H1 (cell line): ENCODE results near the gene MAML3. TPM values are rescaled to one million over a fixed set of nuclear protein-coding genes. Genes with fewer than 3 reads are reported as not detected.
A peak's percentile ranks its signal among the peaks of the same experiment; 100 is the strongest.

ENCODE experiments used
- CTCF ChIA-PET: fragments of 300-600 bp; sonication (Branson Sonifier 250); formaldehyde crosslinking; loops from one replicate; lab custom pipeline; 2021; ENCODE audit not compliant: partially characterized antibody; lab: Charles Lee
- POLR2A ChIA-PET: fragments of 300-600 bp; sonication (Branson Sonifier 250); formaldehyde crosslinking; loops from one replicate; lab custom pipeline; 2021; ENCODE audit warnings: inconsistent platforms; ENCODE audit not compliant: partially characterized antibody; lab: Charles Lee
- DNase-seq, 2 experiments: peaks; one replicate each; pipeline versions ENCODE4 v3.0.0 to v3.0.0-alpha.2; 2010 to 2022; ENCODE audit warnings: low spot score in 2 of 2, low read depth in 1 of 2, mixed read lengths in 1 of 2
- FAIRE-seq: peaks from 2 replicates; lab custom pipeline; 2011; peaks lifted over from hg19 to GRCh38; lab: Jason Lieb, UNC
- H2AFZ ChIP-seq: 2 replicates; pipeline ENCODE4 v1.8.1; 2012; ENCODE audit warnings: low read length, inconsistent platforms
- H2AK5ac ChIP-seq: 2 replicates; pipeline ENCODE4 v1.6.1; 2013; ENCODE audit warnings: low read depth, low read length
- H2BK120ac ChIP-seq: replicated peaks from 2 replicates; pipeline ENCODE3; 2013; ENCODE audit warnings: low read depth, low read length, inconsistent platforms
- H2BK12ac ChIP-seq: 2 replicates; pipeline ENCODE4 v1.6.1; 2013; ENCODE audit warnings: low read depth, low read length
- H2BK15ac ChIP-seq: 2 replicates; pipeline ENCODE4 v1.6.1; 2013; ENCODE audit warnings: low read length
- H2BK20ac ChIP-seq: 2 replicates; pipeline ENCODE4 v1.6.1; 2013; ENCODE audit warnings: low read length
- H2BK5ac ChIP-seq: 2 replicates; pipeline ENCODE4 v1.6.1; 2013; ENCODE audit warnings: low read depth, low read length
- H3K14ac ChIP-seq: 2 replicates; pipeline ENCODE4 v1.6.1; 2013; ENCODE audit warnings: inconsistent platforms; ENCODE audit not compliant: insufficient read length
- H3K18ac ChIP-seq: 2 replicates; pipeline ENCODE4 v1.6.1; 2013; ENCODE audit warnings: low read length; ENCODE audit errors: extremely low read depth
- H3K23ac ChIP-seq: 2 replicates; pipeline ENCODE4 v1.6.1; 2013; ENCODE audit warnings: inconsistent platforms; ENCODE audit not compliant: insufficient read length
- H3K23me2 ChIP-seq: 2 replicates; pipeline ENCODE4 v1.6.1; 2013; ENCODE audit warnings: low read depth, low read length
- H3K27ac ChIP-seq: 2 replicates; pipeline ENCODE4 v1.6.1; 2011; ENCODE audit warnings: low read depth, low read length, inconsistent platforms
- H3K27me3 ChIP-seq, 4 experiments: replicated peaks in 1 of 4; 1 replicate in 1 of 4; 2 replicates in 3 of 4; pipeline versions ENCODE4 v1.6.1 to v1.8.1; 2011 to 2013; ENCODE audit warnings: low read length in 3 of 4, mild to moderate bottlenecking in 3 of 4, inconsistent platforms in 2 of 4, mixed read lengths in 2 of 4, moderate library complexity in 1 of 4; ENCODE audit not compliant: control insufficient read depth in 3 of 4, insufficient read depth in 3 of 4; ENCODE audit errors: extremely low read depth in 1 of 4
- H3K36me3 ChIP-seq, 4 experiments: 2 replicates each; pipeline versions ENCODE4 v1.6.1 to v1.8.1; 2011 to 2013; ENCODE audit warnings: mild to moderate bottlenecking in 4 of 4, low read length in 3 of 4, moderate library complexity in 2 of 4, control low read depth in 1 of 4, inconsistent platforms in 1 of 4; ENCODE audit not compliant: insufficient read depth in 4 of 4, control insufficient read depth in 2 of 4
- H3K4ac ChIP-seq: replicated peaks from 2 replicates; pipeline ENCODE3; 2013; ENCODE audit warnings: low read length, low read depth, mixed read lengths, inconsistent platforms; ENCODE audit not compliant: insufficient read length
- H3K4me1 ChIP-seq, 4 experiments: replicated peaks in 1 of 4; 1 replicate in 1 of 4; 2 replicates in 3 of 4; pipeline versions ENCODE4 v1.6.1 to v1.8.1; 2011 to 2013; ENCODE audit warnings: low read length in 3 of 4, inconsistent platforms in 2 of 4, mixed read lengths in 1 of 4; ENCODE audit not compliant: insufficient read depth in 4 of 4, control insufficient read depth in 3 of 4
- H3K4me2 ChIP-seq, 2 experiments: 2 replicates each; pipeline versions ENCODE4 v1.6.1 to v1.8.1; 2011 to 2013; ENCODE audit warnings: low read depth in 2 of 2, low read length in 2 of 2, control low read depth in 1 of 2, inconsistent platforms in 1 of 2, mild to moderate bottlenecking in 1 of 2; ENCODE audit not compliant: insufficient read depth in 1 of 2
- H3K4me3 ChIP-seq, 4 experiments: fragments of 200-600, 300-600 bp in 1 of 4; sonication (generic), shearing (Covaris generic), sonication (Bioruptor Twin) in 1 of 4; 2 replicates each; pipeline versions ENCODE4 v1.5.1 to v1.8.1; 2011 to 2016; ENCODE audit warnings: low read length in 4 of 4, low read depth in 3 of 4, control low read depth in 2 of 4, inconsistent platforms in 2 of 4, mild to moderate bottlenecking in 2 of 4, mixed read lengths in 1 of 4, moderate library complexity in 1 of 4; ENCODE audit not compliant: insufficient read depth in 2 of 4; ENCODE audit errors: extremely low read depth in 1 of 4
- H3K56ac ChIP-seq: replicated peaks from 2 replicates; pipeline ENCODE3; 2013; ENCODE audit warnings: low read depth, mild to moderate bottlenecking, mixed read lengths, low read length, inconsistent platforms; ENCODE audit not compliant: insufficient read length
- H3K79me1 ChIP-seq: 2 replicates; pipeline ENCODE4 v1.6.1; 2013; ENCODE audit warnings: low read depth, low read length, control low read depth
- H3K79me2 ChIP-seq, 2 experiments: 2 replicates each; pipeline versions ENCODE4 v1.6.1 to v1.8.1; 2012 to 2013; ENCODE audit warnings: low read length in 2 of 2, mild to moderate bottlenecking in 2 of 2, inconsistent platforms in 1 of 2; ENCODE audit not compliant: insufficient read depth in 2 of 2, control insufficient read depth in 1 of 2
- H3K9ac ChIP-seq, 4 experiments: replicated peaks in 1 of 4; 1 replicate in 1 of 4; 2 replicates in 3 of 4; pipeline versions ENCODE4 v1.6.1 to v1.8.1; 2011 to 2013; ENCODE audit warnings: low read depth in 3 of 4, low read length in 3 of 4, control low read depth in 2 of 4, mild to moderate bottlenecking in 2 of 4, moderate library complexity in 2 of 4, inconsistent platforms in 1 of 4; ENCODE audit errors: extremely low read depth in 1 of 4
- H3K9me3 ChIP-seq, 2 experiments: 2 replicates each; pipeline versions ENCODE4 v1.6.1 to v1.8.1; 2012 to 2013; ENCODE audit warnings: mild to moderate bottlenecking in 2 of 2, moderate library complexity in 2 of 2, control low read depth in 1 of 2, inconsistent platforms in 1 of 2, low read depth in 1 of 2, low read length in 1 of 2, mixed read lengths in 1 of 2; ENCODE audit not compliant: insufficient read depth in 2 of 2
- H4K20me1 ChIP-seq, 2 experiments: replicated peaks in 1 of 2; 2 replicates each; pipeline versions ENCODE3 to v1.8.1; 2011 to 2013; ENCODE audit warnings: inconsistent platforms in 2 of 2, low read length in 2 of 2, mild to moderate bottlenecking in 1 of 2; ENCODE audit not compliant: insufficient read depth in 2 of 2, control insufficient read depth in 1 of 2
- H4K5ac ChIP-seq: 2 replicates; pipeline ENCODE4 v1.6.1; 2013; ENCODE audit warnings: low read length, low read depth, mixed read lengths, inconsistent platforms; ENCODE audit not compliant: insufficient read length
- H4K8ac ChIP-seq: 2 replicates; pipeline ENCODE4 v1.8.0; 2013; ENCODE audit warnings: mild to moderate bottlenecking, moderate library complexity, low read length, inconsistent platforms; ENCODE audit not compliant: insufficient read depth; ENCODE audit errors: extremely low read depth
- H4K91ac ChIP-seq: replicated peaks from 2 replicates; pipeline ENCODE3; 2013; ENCODE audit warnings: low read length, mixed read lengths, inconsistent platforms; ENCODE audit not compliant: insufficient read length
- BCL11A ChIP-seq, 2 experiments: IDR thresholded peaks; one replicate each; pipeline ENCODE4 v1.6.1; 2011; ENCODE audit warnings: low read depth in 2 of 2, low read length in 2 of 2, mild to moderate bottlenecking in 2 of 2
- CEBPB ChIP-seq: IDR thresholded peaks from 2 replicates; pipeline ENCODE4 v1.6.1; 2012; ENCODE audit warnings: low read depth, low read length
- CHD1 ChIP-seq: IDR thresholded peaks from 2 replicates; pipeline ENCODE4 v1.6.1; 2012; ENCODE audit warnings: low read depth, low read length, improper control_type of control experiment
- EZH2 ChIP-seq: fragments of 200-600 bp; sonication (generic); IDR thresholded peaks from 2 replicates; pipeline ENCODE4 v1.7.1; 2012; ENCODE audit warnings: low read depth, mild to moderate bottlenecking, moderate library complexity, low read length, inconsistent platforms; ENCODE audit not compliant: severe bottlenecking
- HDAC6 ChIP-seq: IDR thresholded peaks from one replicate; pipeline ENCODE4 v1.7.1; 2012; ENCODE audit warnings: low read depth, mild to moderate bottlenecking, inconsistent platforms, low read length, moderate library complexity
- NRF1 ChIP-seq: IDR thresholded peaks from 2 replicates; pipeline ENCODE4 v1.6.1; 2011; ENCODE audit warnings: mild to moderate bottlenecking, low read depth, low read length, improper control_type of control experiment
- SIX5 ChIP-seq: IDR thresholded peaks from 2 replicates; pipeline ENCODE4 v1.6.1; 2011; ENCODE audit warnings: mild to moderate bottlenecking, low read depth, low read length
- SP2 ChIP-seq: IDR thresholded peaks from 2 replicates; pipeline ENCODE4 v1.6.1; 2012; ENCODE audit warnings: mild to moderate bottlenecking, low read length, inconsistent platforms
- SUZ12 ChIP-seq: fragments of 200-600 bp; sonication (generic); IDR thresholded peaks from 2 replicates; pipeline ENCODE4 v1.6.1; 2012; ENCODE audit warnings: mild to moderate bottlenecking, inconsistent platforms, low read length, moderate library complexity, mixed read lengths
- TAF7 ChIP-seq: optimal IDR thresholded peaks from 2 replicates; pipeline ENCODE3; 2011; ENCODE audit warnings: low read depth, mild to moderate bottlenecking, inconsistent platforms, low read length, moderate library complexity, borderline replicate concordance
- ZNF274 ChIP-seq: IDR thresholded peaks from 2 replicates; pipeline ENCODE4 v1.7.0; 2012; ENCODE audit warnings: low read length, borderline replicate concordance; ENCODE audit errors: extremely low read depth
- WGBS, 2 experiments: shearing (Covaris generic) in 1 of 2; methylation state at CpG; one replicate each; pipeline versions ENCODE4 v1.1.6 to v1.1.7; 2013 to 2015; ENCODE audit warnings: low lambda C conversion rate in 2 of 2, mixed read lengths in 2 of 2, inconsistent platforms in 1 of 2, low coverage in 1 of 2, missing lambda C conversion rate in 1 of 2; ENCODE audit not compliant: insufficient replicate concordance in 2 of 2, insufficient coverage in 1 of 2, insufficient read length in 1 of 2; ENCODE audit errors: extremely low coverage in 1 of 2, missing lambda C conversion rate in 1 of 2; 5-methylcytosine and 5-hydroxymethylcytosine counted together
- polyA plus RNA-seq, 7 experiments: library from polyadenylated mRNA; depleted of rRNA in 3 of 7; stranded (reverse) in 5 of 7; unstranded in 2 of 7; fragments of >200 nt in 5 of 7; fragments of 200-250 nt in 2 of 7; gene quantifications; 1 replicate in 5 of 7; 2 replicates in 1 of 7; 4 replicates in 1 of 7; pipeline versions ENCODE4 v1.2.1 to v1.2.3, GENCODE V29; 2011 to 2013; ENCODE audit warnings: missing spikeins in 2 of 7, mixed read lengths in 2 of 7
- total RNA-seq: library from RNA; stranded (reverse); fragmentation: NEBNext Ultra II Directional; extraction: Animal tissue kit (Norgen Biotek cat#: 25700); gene quantifications from 2 replicates; pipeline ENCODE4 v1.2.1, GENCODE V29; 2021
- TF ChIP-seq, protein P1 (sequence below): IDR thresholded peaks from 2 replicates; pipeline ENCODE4 v1.6.1; 2011; ENCODE audit warnings: low read depth, mild to moderate bottlenecking, low read length; ENCODE audit not compliant: insufficient read depth

Gene MAML3
- total and polyA plus RNA-seq, 2 of the 8 experiments (the other 6 are each of a cell fraction or from before 2014, with no cell fraction given), result 2.1 to 5.7 TPM

- WGBS, 2 experiments, result 4% methylated on average over 13 of the region's 14 CpGs; no CpG with 5 or more reads in 1 of the 2 experiments
- Histone ChIP-seq H3K56ac (no peak overlapping the region), H4K20me1 (no peaks in the 10 kb centered on the region), H3K36me3 (no peaks in the 10 kb centered on the region), H2BK20ac (no peak overlapping the region), H3K23ac (no peak overlapping the region), H3K27me3 (peaks cover 0 to 3% (median 1%) of the 10 kb centered on the region in 4 experiments; a peak in 3 of 7 replicates), H3K27ac (no peak overlapping the region), H4K5ac (no peak overlapping the region), H3K4me1 (peaks cover 0 to 4% (median 2%) of the 10 kb centered on the region in 4 experiments; a peak in 4 of 7 replicates), H2BK12ac (0 out of 2 replicates have a peak overlapping the region, but pooled peaks have one; percentile 53), H3K18ac (no peak overlapping the region; the same call in 1 of the 2 replicates), H4K8ac (no peak overlapping the region), H3K4me2 (peak overlapping the region; percentile 73 to 94), H4K91ac (no peak overlapping the region), H2BK15ac (no peak overlapping the region), H3K23me2 (peaks cover 22% of the 10 kb centered on the region; the same call in 1 of the 2 replicates), H3K79me2 (no peaks in the 10 kb centered on the region; a peak in 1 of 4 replicates), H3K4ac (no peak overlapping the region), H3K14ac (no peak overlapping the region), H3K9ac (peak overlapping the region in 3 of 4 experiments; percentile 19 to 42 (median 25); a peak in 1 of 7 replicates), H3K9me3 (no peaks in the 10 kb centered on the region), H3K79me1 (no peaks in the 10 kb centered on the region; the same call in 1 of the 2 replicates), H3K4me3 (peak overlapping the region; percentile 86 to 98 (median 94)), H2BK5ac (no peak overlapping the region), H2AFZ (0 out of 2 replicates have a peak overlapping the region, but pooled peaks have one; percentile 54), H2AK5ac (no peak overlapping the region), H2BK120ac (no peak overlapping the region)
- DNase-seq (no peak), FAIRE-seq (no peak)
- POLR2A ChIA-PET, result interaction anchor here (0.7 to 3.6 kb wide), 6 partner anchors 9 to 99 kb away, joined by 3 to 25 read pairs (median 7); no protein-coding TSS in a partner anchor
- CTCF ChIA-PET, result interaction anchor here (1.2 to 2.5 kb wide), 5 partner anchors 98 to 149 kb away, joined by 3 to 10 read pairs (median 3); no protein-coding TSS in a partner anchor
- TF ChIP-seq CHD1 (no peak), CEBPB (no peak), SP2 (no peak), SIX5 (no peak), TAF7 (no peak), NRF1 (no peak), BCL11A (IDR thresholded peaks at IDR 0.05; ENCODE audit: low read depth in 2 of 2, low read length in 2 of 2) (no peak), HDAC6 (no peak), SUZ12 (peak; percentile 15; the same call in 1 of the 2 replicates), EZH2 (peak; percentile 28), ZNF274 (no peak)
- TF ChIP-seq, protein P1, sequence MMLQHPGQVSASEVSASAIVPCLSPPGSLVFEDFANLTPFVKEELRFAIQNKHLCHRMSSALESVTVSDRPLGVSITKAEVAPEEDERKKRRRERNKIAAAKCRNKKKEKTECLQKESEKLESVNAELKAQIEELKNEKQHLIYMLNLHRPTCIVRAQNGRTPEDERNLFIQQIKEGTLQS, result no peak
Observed at GRCh38 chr4:140153419-140153717, 616 bp downstream of the MAML3 start.
